Thyroid gland (tissue), 4 donors: Measurements from ENCODE around the gene WDFY2.

Experiments
- POLR2A ChIP-seq, 2 donors: fragments of 450-650 bp; IDR thresholded peaks; one replicate each; pipeline ENCODE4 v1.6.1; 2017; ENCODE audit warnings: antibody characterized with exemption in 2 of 2, mild to moderate bottlenecking in 2 of 2, moderate library complexity in 1 of 2
- TF ChIP-seq, protein P1 (sequence below), 6 experiments: fragments of 200-600 bp in 3 of 6; fragments of 450-650 bp in 3 of 6; sonication (generic) in 3 of 6; IDR thresholded peaks; one replicate each; pipeline ENCODE4 v1.5.1; 2016 to 2019; ENCODE audit warnings: antibody characterized with exemption in 6 of 6, mild to moderate bottlenecking in 2 of 6, inconsistent platforms in 1 of 6, moderate library complexity in 1 of 6

- no peak for TF ChIP-seq POLR2A (IDR thresholded peaks at IDR 0.05)
- TF ChIP-seq, protein P1, sequence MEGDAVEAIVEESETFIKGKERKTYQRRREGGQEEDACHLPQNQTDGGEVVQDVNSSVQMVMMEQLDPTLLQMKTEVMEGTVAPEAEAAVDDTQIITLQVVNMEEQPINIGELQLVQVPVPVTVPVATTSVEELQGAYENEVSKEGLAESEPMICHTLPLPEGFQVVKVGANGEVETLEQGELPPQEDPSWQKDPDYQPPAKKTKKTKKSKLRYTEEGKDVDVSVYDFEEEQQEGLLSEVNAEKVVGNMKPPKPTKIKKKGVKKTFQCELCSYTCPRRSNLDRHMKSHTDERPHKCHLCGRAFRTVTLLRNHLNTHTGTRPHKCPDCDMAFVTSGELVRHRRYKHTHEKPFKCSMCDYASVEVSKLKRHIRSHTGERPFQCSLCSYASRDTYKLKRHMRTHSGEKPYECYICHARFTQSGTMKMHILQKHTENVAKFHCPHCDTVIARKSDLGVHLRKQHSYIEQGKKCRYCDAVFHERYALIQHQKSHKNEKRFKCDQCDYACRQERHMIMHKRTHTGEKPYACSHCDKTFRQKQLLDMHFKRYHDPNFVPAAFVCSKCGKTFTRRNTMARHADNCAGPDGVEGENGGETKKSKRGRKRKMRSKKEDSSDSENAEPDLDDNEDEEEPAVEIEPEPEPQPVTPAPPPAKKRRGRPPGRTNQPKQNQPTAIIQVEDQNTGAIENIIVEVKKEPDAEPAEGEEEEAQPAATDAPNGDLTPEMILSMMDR (IDR thresholded peaks at IDR 0.05) = no peak
Observed at GRCh38 chr13:51625555-51626345, 41.5 kb downstream of the WDFY2 start.
